ENCODE results near the gene SLC41A2.

DNA sequence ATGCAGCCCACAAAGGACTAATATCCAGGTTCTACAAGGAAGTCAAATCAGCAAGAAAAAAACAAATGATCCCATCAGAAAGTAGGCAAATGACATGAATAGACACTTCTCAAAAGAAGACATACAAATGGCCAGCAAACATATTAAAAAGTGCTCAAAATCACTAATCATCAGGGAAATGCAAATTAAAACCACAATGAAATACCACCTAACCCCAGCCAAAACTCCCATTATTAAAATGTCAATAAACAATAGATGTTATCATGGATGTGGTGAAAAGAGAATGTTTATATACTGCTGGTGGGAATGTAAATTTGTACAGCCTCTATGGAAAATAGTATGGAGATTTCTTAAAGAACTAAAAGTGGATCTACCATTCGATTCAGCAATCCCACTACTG, 25.0 kb downstream of the SLC41A2 start:
- TF ChIP-seq CTCF (IDR thresholded peaks at IDR 0.05) = no peak
- TF ChIP-seq ZFX (IDR thresholded peaks at IDR 0.05; ENCODE audit: borderline replicate concordance) = no peak

Measured in 22Rv1 (cell line).